Measurements from ENCODE around the gene CYP26B1. TPM values are rescaled to one million over a fixed set of nuclear protein-coding genes. Genes with fewer than 3 reads are reported as not detected.

CYP26B1 gene
- total RNA-seq, 4 donors from 2014 or later: 1.9 to 8.3 (median 5.2) TPM

GRCh38 chr2:72155737-72156136 lies 8.1 kb upstream of the CYP26B1 start:
- no peaks in the 10 kb centered on the region for H3K27me3 ChIP-seq
- H3K27ac ChIP-seq: no peak overlapping the region
- H3K4me1 ChIP-seq: no peaks in the 10 kb centered on the region
- H3K4me3 ChIP-seq: no peak overlapping the region
- H3K36me3 ChIP-seq: no peaks in the 10 kb centered on the region
- no peaks in the 10 kb centered on the region for H3K9me3 ChIP-seq
- DNase-seq: peak in 2 of 3 donors; percentile 9 to 25
- TF ChIP-seq POLR2A (IDR thresholded peaks at IDR 0.05) (no peak), CTCF (IDR thresholded peaks at IDR 0.05) (no peak)

- H3K9me3 ChIP-seq: no peaks in the 10 kb centered on the region
- DNase-seq: no peak
- no peak overlapping the region for H3K4me3 ChIP-seq
- H3K27ac ChIP-seq: no peak overlapping the region
- H3K36me3 ChIP-seq: no peaks in the 10 kb centered on the region
- TF ChIP-seq POLR2A (IDR thresholded peaks at IDR 0.05): no peak
- TF ChIP-seq CTCF (IDR thresholded peaks at IDR 0.05): no peak
- H3K27me3 ChIP-seq: peaks cover 0 to under 1% of the 10 kb centered on the region in 2 donors
- peaks cover 0 to 6% (median 2%) of the 10 kb centered on the region in 4 donors for H3K4me1 ChIP-seq
These were observed 7.5 kb upstream of the CYP26B1 start for GRCh38 chr2:72155151-72155550.

- peaks cover 0 to 7% of the 10 kb centered on the region in 2 donors for H3K27me3 ChIP-seq
- peak in 2 of 3 donors; percentile 8 to 15 for DNase-seq
- no peak overlapping the region for H3K27ac ChIP-seq
- H3K9me3 ChIP-seq: no peaks in the 10 kb centered on the region
- H3K4me3 ChIP-seq: no peak overlapping the region
- H3K4me1 ChIP-seq: peaks cover 0 to 12% (median 8%) of the 10 kb centered on the region in 4 donors
- H3K36me3 ChIP-seq: no peaks in the 10 kb centered on the region
- TF ChIP-seq CTCF (IDR thresholded peaks at IDR 0.05) (no peak), POLR2A (IDR thresholded peaks at IDR 0.05) (no peak)
These were observed 6.8 kb upstream of the CYP26B1 start for GRCh38 chr2:72154386-72154975.

GRCh38 chr2:72153924-72154323 lies 6.3 kb upstream of the CYP26B1 start:
- peaks cover 0 to 11% of the 10 kb centered on the region in 2 donors for H3K27me3 ChIP-seq
- TF ChIP-seq POLR2A (IDR thresholded peaks at IDR 0.05): no peak
- no peak for TF ChIP-seq CTCF (IDR thresholded peaks at IDR 0.05)
- H3K36me3 ChIP-seq: no peaks in the 10 kb centered on the region

GRCh38 chr2:72153026-72153791 lies 5.5 kb upstream of the CYP26B1 start:
- no peaks in the 10 kb centered on the region for H3K36me3 ChIP-seq
- peaks cover 0 to 12% of the 10 kb centered on the region in 2 donors for H3K27me3 ChIP-seq
- no peak for TF ChIP-seq CTCF (IDR thresholded peaks at IDR 0.05)
- no peak for TF ChIP-seq POLR2A (IDR thresholded peaks at IDR 0.05)
- H3K4me1 ChIP-seq: peaks cover 0 to 19% (median 12%) of the 10 kb centered on the region in 4 donors
- no peak overlapping the region for H3K4me3 ChIP-seq
- no peak overlapping the region for H3K27ac ChIP-seq
- no peaks in the 10 kb centered on the region for H3K9me3 ChIP-seq
- peak in 1 of 3 donors; percentile 8 for DNase-seq

More at GRCh38 chr2:72153924-72154323, 6.3 kb upstream of the CYP26B1 start:
- H3K4me1 ChIP-seq: peaks cover 0 to 18% (median 12%) of the 10 kb centered on the region in 4 donors
- no peak overlapping the region for H3K27ac ChIP-seq
- H3K4me3 ChIP-seq: no peak overlapping the region
- DNase-seq: no peak
- H3K9me3 ChIP-seq: no peaks in the 10 kb centered on the region
